ENCODE measurements around the gene LRMDA.

The LRMDA gene

GRCh38 chr10:75449382-75450074 is 18.1 kb downstream of the LRMDA start:
- ATAC-seq, result no peak

- ATAC-seq, result no peak
Observed at GRCh38 chr10:75450075-75450445, 18.6 kb downstream of the LRMDA start.

- ATAC-seq, result no peak
Observed at GRCh38 chr10:75450644-75451640, 19.5 kb downstream of the LRMDA start.

- no peak for ATAC-seq
Observed at GRCh38 chr10:75451831-75452230, 20.4 kb downstream of the LRMDA start.

- no peak for ATAC-seq
Observed at GRCh38 chr10:75452997-75453396, 21.6 kb downstream of the LRMDA start.

- ATAC-seq, result no peak
Observed at GRCh38 chr10:75456122-75456521, 24.7 kb downstream of the LRMDA start.

- no peak for ATAC-seq
Observed at GRCh38 chr10:75460059-75460458, 28.6 kb downstream of the LRMDA start.

GRCh38 chr10:75461672-75462649 is 30.5 kb downstream of the LRMDA start:
- no peak for ATAC-seq

GRCh38 chr10:75462865-75463264 is 31.4 kb downstream of the LRMDA start:
- ATAC-seq, result no peak

- ATAC-seq, result no peak
Observed at GRCh38 chr10:75464478-75465449, 33.3 kb downstream of the LRMDA start.

GRCh38 chr10:75465450-75465827 is 34.0 kb downstream of the LRMDA start:
- no peak for ATAC-seq

- no peak for ATAC-seq
Observed at GRCh38 chr10:75466001-75466400, 34.6 kb downstream of the LRMDA start.

GRCh38 chr10:75466886-75467285 is 35.5 kb downstream of the LRMDA start:
- ATAC-seq, result no peak

- ATAC-seq, result no peak
Observed at GRCh38 chr10:75468612-75469005, 37.2 kb downstream of the LRMDA start.

GRCh38 chr10:75469006-75469616 is 37.7 kb downstream of the LRMDA start:
- ATAC-seq, result no peak

- no peak for ATAC-seq
Observed at GRCh38 chr10:75470901-75471300, 39.5 kb downstream of the LRMDA start.

- no peak for ATAC-seq
Observed at GRCh38 chr10:75472685-75473084, 41.3 kb downstream of the LRMDA start.

- no peak for ATAC-seq
Observed at GRCh38 chr10:75474106-75474505, 42.7 kb downstream of the LRMDA start.

GRCh38 chr10:75475460-75476182 is 44.2 kb downstream of the LRMDA start:
- no peak for ATAC-seq

GRCh38 chr10:75476569-75476968 is 45.1 kb downstream of the LRMDA start:
- no peak for ATAC-seq
